ENCODE data around the gene ADGRF3.
"Not testable (repeated sequence)": the region's sequence is repeated elsewhere in the genome, so short reads cannot be mapped to it uniquely, and the experiment has no call there.

DNA sequence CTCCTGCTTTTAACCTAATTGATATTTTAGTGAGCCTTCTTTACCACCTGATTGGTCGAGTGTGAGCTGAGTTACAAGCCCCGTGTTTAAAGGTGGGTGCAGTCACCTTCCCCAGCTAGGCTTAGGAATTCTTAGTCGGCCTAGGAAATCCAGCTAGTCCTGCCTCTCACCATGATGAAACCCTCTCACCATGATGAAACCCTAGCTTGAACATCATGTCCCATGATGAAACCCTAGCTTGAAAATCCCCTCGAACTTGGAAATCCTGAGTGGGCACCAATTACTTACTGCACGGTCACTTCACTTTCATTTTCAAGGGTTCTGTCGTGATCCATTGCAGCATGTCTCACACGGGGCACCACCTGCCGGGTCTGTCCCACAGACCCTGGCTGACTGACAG is 87.8 kb downstream of the ADGRF3 start:
- TF ChIP-seq RAD21 (IDR thresholded peaks at IDR 0.05 in 1 of 2, conservative IDR thresholded peaks at IDR 0.05 in 1 of 2; ENCODE audit: low read depth in 2 of 2, low read length in 2 of 2); CBX8 (IDR thresholded peaks at IDR 0.05; ENCODE audit: borderline replicate concordance, low read depth, low read length); EZH2 (IDR thresholded peaks at IDR 0.05; ENCODE audit: low read depth, low read length, severe bottlenecking): not testable (repeated sequence)
